Activated naive CD4-positive, alpha-beta T cell (primary cell): Measurements from ENCODE around the gene POU6F2.

Experiments used
- DNase-seq, 4 experiments: peaks; one replicate each; lab custom pipeline; 2025; lab: John Stamatoyannopoulos, UW

POU6F2 gene

DNA sequence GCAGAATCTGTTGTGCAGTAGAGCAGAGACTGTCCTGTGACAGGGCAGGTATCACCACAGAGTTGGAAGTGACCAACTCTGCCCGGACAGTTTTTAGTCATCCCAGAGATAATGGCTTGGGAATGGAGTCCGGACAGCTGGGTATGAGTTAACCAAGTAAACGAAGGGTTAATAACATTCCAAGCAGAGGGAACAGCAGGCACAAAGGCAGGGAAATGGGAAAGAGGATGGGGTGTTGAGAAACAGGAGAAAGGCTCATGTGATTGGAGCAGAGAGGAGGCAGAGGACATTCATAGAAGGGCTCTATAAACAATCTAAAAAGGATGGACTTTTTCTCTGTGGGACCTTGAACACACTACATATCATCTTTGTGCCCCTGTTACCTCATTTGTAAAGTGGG lies 456.3 kb downstream of the POU6F2 start:
- no peak for DNase-seq

DNA sequence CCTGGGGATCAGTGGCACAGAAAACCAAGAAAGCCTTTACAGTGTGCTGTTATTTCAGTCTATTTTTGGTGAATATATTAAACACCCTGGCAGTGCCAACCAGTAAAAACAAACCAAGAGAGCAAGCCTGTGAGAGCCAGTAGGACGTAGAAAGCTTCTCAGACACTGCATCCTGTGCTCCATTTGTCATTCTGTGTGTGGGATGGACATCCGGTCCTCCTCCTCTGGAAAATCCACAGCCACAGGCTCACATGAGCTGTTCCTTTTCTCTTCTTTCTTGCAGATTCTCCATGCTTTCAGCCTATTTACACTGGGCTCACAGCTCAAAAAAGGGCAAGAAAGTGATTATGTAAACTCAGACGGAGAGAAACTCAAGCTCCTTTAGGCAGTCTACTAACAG lies 468.8 kb downstream of the POU6F2 start:
- no peak for DNase-seq

DNA sequence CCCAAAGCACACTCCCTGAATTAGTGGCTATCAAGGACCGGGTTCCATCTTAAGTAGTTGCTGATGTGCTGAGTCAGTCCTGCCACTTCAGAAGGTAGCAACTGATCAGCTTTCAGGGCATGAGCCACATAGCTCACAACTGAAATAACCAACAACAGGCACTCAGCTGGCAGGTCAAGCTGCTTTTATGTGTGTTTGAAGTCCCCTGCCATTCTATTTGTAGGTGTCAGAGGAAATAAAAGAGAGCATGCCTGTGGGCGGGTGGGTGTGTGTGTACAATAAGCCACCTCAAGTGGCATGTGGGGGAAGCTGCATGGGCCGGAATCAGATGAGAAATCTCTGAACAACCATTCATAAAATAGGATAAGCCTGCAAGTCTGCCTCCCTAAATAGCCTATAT lies 474.2 kb downstream of the POU6F2 start:
- no peak for DNase-seq

DNA sequence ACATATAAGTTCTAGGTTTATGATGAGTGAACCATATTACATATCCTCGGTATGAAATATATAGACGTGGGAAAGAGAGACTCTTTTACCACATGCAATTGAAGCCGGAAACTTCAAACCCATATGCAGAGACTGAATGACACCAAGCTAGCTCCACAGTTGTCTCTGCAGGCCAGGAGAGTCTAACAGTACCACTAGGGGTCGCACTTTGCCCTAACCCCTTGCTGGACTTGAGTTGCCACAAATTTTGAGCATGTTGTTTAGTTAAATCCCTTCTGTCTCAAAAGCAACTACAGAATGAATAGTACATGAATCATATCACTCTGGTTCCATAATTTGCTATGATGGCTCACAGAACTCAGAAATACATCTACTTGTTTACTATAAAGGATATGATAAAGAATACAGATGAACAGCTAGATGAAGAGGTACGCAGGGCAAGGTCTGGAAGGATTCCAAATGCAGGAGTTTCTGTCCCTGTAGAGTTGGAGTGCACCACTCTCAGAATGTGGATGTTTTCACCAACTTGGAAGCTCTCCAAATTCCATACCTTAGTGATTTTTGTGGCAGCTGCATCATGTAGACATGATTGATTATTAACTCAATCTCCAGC lies 476.1 kb downstream of the POU6F2 start:
- DNase-seq, result peak in 1 of 4 experiments; percentile 5

DNA sequence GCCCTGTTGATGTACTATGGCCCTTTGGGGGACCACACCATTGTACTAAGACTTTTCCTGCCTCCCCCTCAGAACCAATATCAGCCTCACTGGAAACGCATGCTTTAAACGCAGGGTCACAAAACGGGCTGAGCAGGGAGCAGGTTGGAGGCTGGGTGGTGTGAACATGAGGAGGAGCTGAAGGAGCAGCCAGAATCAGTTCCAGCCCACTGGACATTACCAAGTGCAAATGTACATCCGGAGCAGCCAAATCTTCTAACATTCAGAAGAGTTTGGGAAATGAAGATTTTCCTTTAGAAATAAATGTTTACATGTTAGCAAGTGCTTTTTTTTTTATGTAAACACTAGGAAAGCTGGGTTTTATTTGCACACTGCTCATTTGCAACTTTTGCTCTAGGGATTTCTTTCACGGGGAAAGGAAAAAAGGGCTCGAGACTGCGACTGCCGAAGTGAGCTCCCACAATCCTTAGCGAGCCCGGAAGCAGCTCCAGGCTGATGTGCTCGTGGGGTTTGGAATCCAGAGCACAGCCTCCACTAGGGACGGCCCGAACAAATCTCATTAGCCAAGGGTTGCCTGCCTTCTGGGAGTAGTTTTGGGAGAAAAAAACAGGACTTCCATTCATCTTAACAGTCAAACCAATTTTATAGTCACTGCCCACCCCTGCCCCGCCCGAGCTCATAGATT lies 480.5 kb downstream of the POU6F2 start:
- DNase-seq, result no peak

DNA sequence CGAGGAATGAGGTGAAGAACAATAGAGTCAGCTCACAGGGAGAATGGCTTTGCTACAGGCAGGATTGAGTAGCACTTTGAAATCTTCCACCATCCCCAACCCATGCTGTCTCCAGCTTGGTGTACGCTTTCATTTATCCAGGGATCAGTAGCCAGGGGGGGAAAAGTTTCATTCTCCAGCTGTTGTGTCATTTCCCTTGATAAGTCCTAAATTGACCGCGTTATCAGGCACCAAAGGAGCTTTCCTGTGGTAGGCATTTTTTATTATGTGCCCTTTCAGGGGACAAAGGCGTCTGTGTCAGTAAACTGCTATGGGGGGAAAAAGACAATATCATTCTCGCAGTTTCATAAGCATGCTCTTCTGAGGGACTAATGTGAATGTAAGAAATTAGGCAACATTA lies 481.9 kb downstream of the POU6F2 start:
- no peak for DNase-seq

DNA sequence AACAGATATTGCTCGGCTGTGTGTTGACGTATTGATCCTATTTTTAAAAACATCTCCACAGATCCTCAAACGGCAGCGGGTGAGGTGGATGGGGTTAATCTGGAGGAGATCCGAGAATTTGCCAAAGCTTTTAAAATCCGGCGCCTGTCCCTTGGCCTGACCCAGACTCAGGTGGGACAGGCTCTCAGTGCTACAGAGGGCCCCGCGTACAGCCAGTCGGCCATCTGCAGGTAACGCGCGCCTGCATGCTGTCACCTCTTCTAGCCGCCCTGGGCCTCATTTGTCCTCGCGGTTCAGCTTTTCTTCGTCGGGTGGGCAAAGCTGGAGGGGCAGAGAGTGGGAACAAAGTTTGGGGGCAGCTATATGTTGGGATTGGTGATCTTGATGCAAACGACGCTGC lies 482.8 kb downstream of the POU6F2 start:
- no peak for DNase-seq

DNA sequence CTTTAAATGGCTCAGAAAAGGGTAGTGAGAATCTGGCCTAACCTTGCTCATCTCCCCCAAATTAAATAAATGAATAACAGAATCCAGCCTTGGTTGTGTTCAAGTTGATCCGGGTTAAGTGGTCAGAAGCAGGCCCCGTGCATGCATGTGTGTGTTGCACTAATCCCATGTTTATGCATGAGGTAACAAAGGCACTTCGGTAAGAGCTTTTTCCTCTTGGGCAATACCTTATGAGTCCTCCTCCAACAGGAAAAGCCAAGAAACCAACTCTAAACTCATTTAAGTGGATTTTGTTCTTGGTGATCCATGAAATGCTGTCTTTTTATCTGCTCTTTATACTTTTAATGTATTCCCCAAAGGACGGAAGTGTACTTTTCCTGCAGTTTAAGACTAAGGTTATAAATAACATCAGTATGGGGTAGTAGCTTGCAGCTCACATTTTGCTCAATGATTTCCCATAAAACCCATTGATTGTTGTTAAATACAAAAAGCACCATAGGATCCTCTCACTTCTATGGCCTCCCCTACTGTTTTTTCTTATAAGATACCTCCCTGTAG lies 483.6 kb downstream of the POU6F2 start:
- no peak for DNase-seq

DNA sequence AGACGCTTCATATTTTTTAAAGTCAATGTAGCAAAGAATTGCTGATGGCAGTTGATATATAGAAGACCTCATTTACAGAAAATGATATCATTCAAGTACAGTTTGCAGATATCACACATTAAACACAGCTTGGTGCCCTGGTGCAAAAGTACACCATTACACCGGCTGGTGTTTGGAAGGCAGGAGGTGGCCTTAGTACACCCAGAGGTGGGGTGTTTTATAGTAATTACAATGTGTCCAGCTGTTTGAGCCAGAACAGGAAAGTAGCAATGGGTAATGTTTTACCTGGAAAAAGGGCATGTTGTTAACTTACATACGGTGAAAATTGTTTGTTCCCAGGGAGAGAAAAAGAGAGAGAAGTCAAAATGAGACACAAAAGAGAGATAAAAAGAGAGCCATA lies 485.5 kb downstream of the POU6F2 start:
- DNase-seq, result no peak

DNA sequence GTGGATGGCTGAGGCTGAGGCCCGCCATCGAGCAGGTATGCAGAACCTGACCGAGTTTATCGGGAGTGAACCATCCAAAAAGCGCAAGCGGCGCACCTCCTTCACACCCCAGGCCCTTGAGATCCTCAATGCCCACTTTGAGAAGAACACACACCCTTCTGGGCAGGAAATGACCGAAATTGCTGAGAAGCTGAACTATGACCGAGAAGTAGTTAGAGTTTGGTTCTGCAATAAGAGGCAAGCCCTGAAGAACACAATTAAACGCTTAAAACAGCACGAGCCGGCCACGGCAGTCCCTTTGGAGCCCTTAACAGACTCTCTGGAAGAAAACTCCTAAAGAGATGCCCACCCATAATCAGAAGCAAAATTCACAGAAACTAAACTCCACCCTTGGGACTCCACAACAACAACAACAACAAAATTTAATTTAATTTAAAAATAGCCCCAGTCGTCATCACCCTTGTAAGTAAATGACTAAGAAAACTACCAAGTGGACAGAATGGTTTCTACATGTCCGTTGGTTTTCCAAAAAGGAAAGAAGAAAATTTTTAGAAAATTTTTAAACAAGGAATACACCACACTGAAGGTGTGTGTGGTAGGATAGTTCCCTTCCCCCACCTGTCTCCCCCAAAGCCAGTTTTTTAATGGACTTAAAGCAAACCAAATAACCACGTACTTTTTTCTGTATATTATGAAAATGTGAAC lies 486.8 kb downstream of the POU6F2 start:
- no peak for DNase-seq

DNA sequence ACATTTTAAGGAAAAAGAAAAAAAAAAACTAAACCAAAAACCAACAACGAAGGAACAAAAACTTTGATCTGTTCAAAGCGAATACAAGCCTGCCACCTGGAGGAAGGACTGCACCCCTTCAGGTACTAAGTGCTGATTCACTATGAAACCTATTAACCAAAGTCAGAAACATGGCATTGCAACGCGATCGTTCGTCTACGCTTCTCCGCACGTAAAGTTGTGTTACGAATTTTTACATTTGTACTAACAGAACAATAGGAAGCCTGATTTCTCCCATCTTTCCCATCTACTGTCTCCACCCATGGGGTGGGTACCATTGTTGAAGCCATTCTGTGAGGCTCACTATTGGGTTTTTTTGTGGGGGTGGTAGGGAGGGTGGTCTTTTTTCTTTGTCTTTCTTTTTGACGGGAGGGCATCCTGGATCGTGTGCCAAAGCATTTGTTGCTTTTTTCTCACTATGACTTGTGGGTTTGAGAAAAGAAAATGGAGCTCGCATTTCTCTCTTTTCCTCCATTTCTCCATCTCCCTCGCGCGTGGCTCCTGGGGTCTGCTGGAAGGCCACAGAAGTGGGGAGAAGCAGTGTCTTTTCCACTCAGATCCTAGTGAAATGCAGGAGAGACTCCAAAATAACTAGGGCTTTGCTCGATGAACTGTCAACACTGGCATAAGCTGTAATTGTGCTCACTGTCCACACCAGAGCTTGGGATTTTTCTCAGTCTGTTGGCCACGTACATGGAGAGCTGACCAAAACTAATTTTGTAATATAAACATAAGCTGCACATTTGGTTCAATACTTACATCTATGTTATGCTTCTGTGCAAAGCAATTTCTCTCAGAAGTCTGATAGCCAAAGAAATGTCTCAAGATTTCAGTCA lies 487.6 kb downstream of the POU6F2 start:
- DNase-seq, result no peak

DNA sequence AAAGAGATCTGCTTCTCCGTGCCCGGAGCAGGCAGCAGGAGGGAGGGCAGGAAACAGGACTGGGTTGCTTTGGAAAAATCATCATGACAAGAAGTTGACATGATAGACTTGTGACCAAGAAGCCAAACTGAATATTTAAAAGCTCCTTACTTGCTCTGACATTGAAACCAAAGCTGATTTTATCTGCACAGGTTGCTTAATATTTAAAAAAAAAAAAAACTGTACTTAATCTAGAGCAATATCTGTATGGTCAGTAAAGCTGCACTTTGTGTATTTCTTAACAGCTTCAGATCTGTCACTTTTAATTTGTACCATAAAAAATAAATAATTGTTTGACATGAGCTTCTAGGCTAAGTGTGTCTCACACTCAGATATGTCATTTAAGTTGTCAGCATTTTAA lies 490.6 kb downstream of the POU6F2 start:
- no peak for DNase-seq

DNA sequence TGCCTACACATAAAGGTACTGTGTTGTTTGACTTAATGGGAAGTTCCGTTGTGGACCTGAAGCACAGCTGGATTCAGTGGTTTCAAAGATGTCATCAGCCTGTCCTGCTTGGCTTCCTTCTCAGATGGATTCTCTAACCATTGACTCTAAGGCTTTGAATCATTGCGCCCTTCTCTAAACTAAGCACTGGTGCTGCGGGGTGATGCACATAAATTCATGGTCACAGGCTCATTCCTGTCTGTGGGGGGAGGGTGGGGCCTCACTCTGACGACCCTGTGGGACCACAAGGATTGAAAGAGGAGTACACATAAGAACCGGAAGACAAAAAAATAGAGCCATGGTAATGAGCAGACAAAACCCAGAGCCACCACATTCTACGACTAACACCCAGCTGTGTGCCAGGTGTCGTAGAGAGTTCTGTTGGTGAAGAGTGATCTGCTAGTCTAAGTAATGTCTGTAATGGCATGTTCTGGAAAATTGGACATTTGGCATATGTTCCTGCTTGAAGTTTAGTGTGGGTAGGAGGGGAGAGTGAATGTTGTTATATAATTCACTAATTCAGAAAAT lies 491.2 kb downstream of the POU6F2 start:
- no peak for DNase-seq

DNA sequence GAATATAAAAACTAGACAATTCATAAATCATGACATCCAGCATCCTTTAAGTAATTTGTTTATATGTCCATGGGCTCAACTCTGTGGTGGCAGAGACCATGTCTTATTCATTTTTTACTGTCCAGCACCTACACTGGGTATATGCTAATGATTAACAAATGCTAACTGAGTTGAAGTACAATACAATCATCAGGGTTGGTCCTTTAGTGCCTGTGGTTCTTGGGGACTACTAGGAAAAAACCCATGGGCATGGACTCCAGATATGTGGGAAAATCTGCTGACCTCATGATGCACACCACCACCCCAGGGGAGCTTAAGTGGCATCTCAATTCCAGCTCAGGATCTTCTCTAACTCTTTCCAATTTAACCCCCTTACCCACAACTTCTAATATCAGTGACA lies 503.2 kb downstream of the POU6F2 start:
- DNase-seq, result no peak

DNA sequence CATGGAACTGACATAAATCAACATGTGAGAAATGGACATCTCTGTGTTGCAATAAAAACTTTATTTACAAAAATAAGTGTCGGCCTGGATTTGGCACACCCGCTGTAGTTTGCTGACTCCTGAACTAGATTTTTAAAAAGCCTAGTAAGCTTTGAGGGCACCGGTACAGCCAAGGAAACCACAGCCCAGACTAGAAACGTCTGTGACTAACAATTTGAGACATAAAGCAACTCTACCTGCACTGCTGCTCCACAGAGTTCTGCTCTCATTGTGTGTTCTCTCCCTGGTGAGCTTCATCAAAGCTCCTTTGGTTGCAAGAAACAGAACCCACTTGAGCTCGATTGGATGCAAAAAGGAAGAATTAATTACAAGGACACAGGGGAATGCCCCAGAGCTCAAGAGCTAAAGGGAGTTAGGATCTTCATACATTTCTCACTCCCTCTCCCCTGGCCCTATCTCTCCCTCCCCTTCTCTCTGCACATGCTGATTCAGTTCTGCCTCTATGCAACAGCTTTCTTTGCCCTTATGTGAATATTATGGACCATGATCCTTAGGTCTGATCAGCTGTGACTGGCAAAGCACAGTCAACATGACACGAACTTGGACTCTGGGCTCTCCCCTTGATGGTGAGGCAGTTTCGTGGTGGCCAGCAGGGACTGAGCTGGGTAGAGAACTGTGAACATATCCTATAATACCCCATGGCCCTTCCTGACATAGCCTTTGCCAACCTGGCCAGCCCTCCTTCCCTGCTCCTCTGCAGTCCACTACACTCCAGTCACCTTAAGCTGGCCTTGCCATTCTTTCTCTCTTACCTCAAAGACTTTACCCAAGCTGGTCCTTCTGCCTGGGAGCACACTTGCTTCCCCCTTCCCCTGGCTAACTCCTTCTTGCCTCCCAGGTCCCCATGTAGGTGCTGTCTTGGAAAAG lies 511.0 kb downstream of the POU6F2 start:
- no peak for DNase-seq

DNA sequence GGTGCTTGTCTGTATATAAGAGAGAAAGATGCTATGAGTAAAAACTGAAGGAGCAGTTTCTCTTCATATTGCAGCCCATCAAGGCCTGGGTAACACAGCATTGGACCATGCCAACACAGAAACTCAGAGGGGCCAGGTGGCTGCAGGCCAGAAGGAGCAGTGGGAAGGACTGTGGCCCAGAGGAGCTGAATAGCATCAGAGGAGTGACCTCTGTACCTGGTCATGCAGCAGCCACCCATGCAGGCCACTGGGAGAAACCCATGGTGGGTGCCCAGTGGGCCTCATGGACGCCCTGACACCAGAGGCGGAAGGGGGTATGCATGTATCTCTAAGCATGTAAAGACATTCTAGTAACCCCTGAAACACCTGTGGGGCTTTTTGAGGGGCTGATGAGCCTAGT lies 512.6 kb downstream of the POU6F2 start:
- DNase-seq, result no peak

DNA sequence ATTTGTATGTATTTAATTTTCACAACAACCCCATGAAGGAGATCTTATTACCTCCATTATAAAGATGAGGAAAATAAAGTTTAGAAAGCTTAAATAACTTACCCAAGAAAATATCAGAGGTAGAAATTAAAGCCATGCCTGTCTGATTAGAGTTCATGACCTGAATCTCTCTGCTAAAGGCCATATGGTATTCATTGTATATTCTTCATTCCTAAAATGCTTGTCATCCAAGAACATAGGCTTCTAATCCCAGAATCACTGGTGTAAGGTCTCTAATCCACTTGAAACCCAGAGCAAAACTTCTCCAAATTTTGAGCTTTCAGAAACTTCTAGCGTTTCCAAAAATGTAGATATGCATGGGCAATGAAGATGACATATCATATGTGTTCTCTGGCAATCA lies 516.2 kb downstream of the POU6F2 start:
- DNase-seq, result no peak

DNA sequence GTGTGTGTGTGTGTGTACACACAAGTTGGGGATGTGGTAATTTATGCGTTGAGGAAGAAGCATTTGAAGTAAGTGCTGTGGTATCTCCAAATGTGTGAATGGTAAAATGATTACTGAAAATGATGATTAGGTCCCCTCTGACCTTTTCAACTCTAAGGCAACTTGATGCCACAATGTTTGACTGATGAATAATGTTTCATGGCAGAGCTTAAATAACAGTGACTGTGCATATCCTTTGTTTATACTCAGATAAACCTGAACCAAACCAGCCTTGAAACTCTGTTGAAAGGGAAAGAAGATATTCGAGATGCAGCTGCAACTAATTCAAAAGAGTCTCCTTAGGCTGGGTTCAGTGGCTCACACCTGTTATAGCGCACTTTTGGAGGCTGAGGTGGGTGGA lies 523.6 kb downstream of the POU6F2 start:
- no peak for DNase-seq

DNA sequence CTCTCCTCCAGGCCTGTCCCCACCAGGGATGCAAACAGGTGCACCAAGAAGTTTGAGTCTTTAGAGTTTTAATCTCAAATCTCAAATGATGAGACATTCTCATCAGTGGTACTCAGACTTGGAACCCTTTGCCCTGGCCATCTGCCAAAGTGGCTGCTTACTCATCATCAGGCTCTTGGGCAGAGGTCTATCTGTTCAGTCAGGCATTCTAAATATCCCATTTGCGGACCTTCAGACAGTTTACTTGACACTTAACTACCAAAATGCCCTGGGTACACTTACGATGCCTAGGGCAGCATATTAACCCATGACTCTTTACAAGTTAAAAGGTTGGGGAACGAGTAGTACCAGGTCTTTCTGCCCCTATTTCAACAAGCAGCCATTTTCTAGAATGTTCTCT lies 527.3 kb downstream of the POU6F2 start:
- no peak for DNase-seq

DNA sequence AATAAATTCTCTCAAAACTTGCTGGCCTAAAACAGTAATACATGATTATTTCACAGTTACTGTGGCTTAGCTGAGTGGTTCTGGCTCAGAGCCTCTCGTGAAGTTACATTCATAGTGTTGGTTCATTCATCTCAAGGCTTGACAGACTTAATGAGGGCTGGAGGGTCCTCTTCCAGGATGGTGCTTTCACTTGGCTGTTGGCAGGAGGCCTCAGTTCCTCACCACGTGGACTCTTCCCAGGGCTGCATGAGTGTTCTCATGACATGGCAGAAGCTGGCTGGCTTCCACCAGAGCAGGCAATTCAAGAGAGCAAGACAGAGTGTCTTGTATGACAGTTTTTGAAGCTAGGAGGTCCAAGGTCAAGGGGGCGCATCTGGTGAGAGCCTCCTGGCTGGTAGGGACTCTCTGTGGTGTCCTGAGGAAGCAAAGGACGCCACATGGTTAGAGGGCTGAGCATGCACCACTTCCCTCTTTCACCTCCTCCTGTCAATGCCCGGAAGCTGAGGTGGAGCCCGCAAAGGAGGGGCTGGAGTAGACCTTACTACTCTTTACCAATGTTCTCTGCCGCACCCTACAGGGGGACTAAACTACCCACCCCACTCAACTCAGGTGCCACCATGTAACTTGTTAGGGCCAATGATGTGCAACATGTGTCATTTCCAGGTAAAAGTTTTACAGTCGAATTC lies 530.3 kb downstream of the POU6F2 start:
- no peak for DNase-seq
